Anterior cingulate cortex (tissue), 58 donors: Measurements from ENCODE around the gene MMS19.

Source experiments
- DNase-seq, 58 donors: peaks; one replicate each; lab custom pipeline; 2025; lab: John Stamatoyannopoulos, UW

The MMS19 gene, protein sequence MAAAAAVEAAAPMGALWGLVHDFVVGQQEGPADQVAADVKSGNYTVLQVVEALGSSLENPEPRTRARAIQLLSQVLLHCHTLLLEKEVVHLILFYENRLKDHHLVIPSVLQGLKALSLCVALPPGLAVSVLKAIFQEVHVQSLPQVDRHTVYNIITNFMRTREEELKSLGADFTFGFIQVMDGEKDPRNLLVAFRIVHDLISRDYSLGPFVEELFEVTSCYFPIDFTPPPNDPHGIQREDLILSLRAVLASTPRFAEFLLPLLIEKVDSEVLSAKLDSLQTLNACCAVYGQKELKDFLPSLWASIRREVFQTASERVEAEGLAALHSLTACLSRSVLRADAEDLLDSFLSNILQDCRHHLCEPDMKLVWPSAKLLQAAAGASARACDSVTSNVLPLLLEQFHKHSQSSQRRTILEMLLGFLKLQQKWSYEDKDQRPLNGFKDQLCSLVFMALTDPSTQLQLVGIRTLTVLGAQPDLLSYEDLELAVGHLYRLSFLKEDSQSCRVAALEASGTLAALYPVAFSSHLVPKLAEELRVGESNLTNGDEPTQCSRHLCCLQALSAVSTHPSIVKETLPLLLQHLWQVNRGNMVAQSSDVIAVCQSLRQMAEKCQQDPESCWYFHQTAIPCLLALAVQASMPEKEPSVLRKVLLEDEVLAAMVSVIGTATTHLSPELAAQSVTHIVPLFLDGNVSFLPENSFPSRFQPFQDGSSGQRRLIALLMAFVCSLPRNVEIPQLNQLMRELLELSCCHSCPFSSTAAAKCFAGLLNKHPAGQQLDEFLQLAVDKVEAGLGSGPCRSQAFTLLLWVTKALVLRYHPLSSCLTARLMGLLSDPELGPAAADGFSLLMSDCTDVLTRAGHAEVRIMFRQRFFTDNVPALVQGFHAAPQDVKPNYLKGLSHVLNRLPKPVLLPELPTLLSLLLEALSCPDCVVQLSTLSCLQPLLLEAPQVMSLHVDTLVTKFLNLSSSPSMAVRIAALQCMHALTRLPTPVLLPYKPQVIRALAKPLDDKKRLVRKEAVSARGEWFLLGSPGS

GRCh38 chr10:97498076-97498840 is at the start of gene MMS19:
MMS19 (minus strand) TSS chr10:97498422; CDS start chr10:97498384, 38 bp downstream.
- peak; percentile 93 to 100 (median 99) for DNase-seq

- DNase-seq, result no peak
These were observed 49.7 kb upstream of the MMS19 start for GRCh38 chr10:97547962-97548361.

GRCh38 chr10:97547271-97547600 is 49.0 kb upstream of the MMS19 start:
- no peak for DNase-seq

GRCh38 chr10:97546456-97547270 is 48.4 kb upstream of the MMS19 start:
- DNase-seq, result no peak

GRCh38 chr10:97543025-97543546 is 44.9 kb upstream of the MMS19 start:
- peak in 56 of 58 donors; percentile 24 to 92 (median 78) for DNase-seq

DNA sequence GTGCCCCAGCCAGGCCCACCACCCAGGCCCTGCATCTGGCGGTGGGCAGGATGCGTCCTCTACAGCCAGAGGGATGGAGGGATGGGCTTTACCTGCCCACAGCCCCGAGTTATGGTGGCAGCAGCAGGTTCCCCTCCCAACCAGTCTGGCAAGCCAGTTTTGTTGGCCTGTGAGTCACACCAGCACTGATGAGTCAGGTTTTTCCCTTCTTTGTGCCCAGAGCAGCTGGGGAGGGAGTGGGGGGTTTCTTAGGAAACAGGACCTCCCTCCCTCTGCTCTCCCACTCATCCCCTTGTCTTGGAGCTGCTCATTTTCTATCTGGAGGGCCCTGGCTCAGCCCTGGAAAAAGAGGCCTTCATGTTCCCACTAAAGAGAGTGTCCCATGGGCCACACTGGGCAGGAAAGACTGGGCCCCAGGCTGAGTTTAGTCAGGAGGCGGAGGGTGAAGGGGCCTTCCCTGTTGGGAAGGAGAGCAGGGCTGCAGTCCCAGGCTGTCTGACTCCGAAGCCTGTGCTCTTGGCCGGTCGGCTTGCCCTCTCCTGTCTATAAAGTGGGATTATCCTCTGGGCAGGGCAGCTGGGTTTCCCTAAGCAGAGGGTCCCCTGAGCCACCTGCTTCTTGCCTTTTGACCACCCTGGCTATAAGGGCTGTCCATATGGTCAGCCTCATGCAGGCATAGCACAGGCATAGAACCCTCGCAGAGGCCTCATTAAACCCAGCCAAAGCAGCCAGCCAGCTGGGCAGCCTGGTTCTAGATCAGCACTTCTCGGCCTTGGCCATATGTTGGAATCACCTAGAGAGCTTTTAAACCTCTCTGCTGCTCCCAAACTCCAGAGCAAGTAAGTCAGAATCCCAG is 44.2 kb upstream of the MMS19 start:
- DNase-seq, result peak in 45 of 58 donors; percentile 10 to 80 (median 47)

DNA sequence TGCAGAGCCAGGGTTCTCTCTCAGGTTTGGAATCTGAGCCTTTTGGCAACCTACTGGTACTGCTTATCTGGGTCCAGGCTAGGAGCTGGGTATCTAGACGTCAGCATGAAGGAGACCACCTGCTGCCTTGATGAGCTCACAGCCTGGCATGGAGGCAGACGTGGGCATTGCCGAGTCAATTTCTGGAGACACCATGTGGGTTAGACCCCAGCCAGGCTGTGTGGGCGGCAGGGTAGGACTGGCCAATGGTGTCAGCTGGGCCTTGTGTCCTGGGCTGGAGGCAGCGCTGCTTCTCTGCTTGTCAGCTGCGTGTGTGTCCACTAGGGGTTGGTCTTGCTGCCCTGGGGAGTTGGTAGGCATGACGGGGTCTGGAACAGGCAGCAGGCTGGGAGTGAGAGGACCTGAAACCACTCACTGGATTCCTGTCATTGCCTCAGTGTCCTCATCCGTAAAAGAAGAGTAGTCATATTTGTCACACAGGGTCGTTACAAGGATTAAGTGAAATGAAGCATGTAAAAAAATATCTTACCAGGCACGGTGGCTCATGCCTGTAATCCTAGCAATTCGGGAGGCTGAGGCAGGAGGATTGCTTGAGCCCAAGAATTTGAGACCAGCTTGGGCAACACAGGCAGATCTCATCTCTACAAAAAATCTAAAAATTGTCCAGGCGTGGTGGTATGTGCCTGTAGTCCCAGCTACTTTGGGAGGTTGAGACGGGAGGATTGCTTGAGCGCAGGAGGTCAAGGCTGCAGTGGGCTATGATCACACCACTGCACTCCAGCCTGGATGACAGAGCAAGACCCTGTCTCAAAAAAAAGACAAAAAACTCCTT is 42.7 kb upstream of the MMS19 start:
- DNase-seq, result no peak

- no peak for DNase-seq
These were observed 41.4 kb upstream of the MMS19 start for GRCh38 chr10:97539523-97540200.

DNA sequence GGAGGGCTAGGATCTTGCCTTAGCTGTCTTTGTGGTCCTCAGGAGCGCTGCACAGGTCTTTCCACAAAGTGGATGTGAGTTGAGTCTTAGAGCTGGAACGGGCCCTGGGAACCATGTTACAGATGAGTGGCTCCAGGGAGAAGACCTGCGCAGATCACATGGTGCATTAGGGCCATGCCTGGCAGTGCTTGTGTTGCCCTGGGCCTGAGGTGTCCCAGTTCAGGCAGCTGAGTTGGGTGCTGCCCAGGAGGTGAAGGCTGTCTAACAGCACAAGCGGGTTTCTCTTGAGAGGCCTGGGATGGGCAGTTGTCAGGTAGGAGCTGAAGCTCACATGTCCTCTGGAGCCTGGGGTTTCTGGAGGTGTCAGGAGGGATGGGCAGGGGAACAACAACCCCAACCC is 40.6 kb upstream of the MMS19 start:
- no peak for DNase-seq

- DNase-seq, result peak in 3 of 58 donors; percentile 9 to 29 (median 11)
These were observed 40.2 kb upstream of the MMS19 start for GRCh38 chr10:97538411-97538810.

DNA sequence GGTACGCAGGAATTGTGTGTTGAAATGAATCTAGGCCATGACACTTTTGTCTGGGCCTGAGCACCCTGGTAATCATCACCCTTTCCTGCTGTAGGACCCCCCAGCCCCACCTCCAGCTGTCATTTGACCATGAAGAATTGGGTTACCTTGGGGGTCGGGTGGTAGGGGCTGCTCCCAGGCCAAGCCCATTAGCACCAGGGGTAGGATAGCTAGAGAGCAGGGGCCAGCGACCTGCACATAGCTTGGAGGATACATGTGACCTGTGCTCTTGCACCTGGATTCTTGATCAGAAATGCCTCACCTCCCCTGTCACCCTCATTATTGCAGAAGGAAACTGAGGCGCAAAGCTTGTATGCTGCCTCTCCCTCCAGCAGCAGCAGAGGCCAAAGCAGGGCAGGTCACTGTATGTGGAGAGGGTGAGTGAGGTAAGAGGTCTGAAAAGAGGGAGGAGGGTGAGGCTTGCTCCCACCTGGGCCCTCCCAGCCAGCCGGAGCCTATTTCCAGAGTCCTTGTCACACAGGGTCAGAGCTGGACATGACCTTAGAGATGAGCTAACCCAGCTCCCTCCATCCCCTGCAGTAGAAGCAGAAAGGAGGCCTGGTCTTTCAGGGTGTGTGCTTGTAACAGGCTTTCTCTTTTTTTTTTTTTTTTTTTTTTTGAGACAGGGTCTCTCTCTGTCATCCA is 39.1 kb upstream of the MMS19 start:
- DNase-seq, result no peak

DNA sequence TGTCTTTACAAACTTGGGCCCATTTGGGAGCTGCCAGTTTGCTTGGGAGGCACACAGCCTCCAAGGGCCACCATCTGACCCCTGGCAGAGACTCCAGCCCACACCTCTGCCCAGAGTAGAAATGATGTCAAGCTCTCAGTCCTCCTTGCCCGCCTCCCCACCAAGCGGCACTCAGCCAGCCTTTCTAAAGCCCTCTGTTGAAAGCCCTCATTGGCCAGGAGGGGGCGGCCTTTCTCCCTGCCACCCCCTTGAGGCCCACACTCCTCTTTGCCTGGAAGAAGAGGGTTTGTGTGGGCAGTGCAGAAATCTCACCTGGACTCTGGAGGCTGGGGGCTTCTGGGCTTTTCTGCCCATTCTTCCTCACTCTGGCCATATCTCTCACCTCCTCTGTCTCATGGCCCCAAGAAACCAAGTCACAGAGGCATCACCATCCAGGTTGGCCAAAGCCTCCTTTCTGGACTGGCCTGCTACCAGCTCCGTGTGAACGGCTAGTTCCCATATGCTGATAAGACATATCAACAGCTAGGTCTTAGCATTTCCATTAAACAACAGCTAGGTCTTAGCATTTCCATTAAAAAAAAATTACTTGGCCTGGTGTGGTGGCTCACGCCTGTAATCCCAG is 36.6 kb upstream of the MMS19 start:
- DNase-seq, result peak in 39 of 58 donors; percentile 8 to 73 (median 33)

DNA sequence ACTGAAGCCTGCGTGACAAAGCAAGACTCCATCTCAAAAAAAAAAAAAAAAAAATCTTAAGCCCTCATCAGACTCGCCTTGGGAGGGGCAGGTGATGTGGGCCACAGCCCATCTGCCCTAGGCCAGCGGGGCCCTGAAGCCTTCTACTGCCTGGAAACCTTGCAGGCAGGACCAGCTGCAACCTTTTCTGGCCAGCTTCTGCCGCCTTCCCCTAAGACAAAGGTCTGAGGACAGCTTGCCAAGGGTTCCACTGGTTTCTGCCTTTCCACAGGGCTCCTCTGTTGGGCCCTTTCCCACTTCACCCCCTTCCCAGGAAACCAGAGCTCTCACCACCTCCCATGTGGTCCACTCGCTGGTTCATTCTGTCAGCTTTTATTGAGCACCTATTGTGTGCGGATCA is 35.7 kb upstream of the MMS19 start:
- peak in 29 of 58 donors; percentile 8 to 72 (median 29) for DNase-seq

GRCh38 chr10:97532935-97533671 is 34.9 kb upstream of the MMS19 start:
- peak in 36 of 58 donors; percentile 6 to 81 (median 40) for DNase-seq

DNA sequence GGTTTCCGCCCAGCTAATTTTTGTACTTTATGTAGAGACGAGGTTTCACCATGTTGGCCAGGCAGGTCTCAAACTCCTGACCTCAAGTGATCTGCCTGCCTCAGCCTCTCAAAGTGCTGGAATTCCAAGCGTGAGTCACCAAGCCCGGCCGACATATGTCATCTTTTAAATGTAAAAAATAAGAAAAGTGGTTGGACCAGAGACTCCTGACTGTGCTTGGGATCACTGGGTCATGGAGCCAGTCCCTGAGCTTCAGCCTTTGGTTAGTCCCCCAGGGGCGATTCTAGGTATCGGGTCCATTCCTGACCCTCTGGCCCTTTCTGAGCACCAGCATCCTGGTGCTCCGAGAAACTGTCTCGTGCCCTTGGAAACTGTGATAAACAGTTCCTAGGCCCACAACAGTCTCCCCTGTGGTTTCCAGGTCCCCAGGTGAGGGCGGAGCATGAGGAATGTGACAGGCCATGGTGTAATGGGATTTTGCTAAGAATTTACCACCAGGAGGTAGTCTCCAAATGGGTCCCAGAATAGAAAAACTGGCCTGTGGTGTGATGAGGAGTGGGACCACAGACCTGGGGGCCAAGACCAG is 33.3 kb upstream of the MMS19 start:
- no peak for DNase-seq
